ENCODE measurements around the gene TP53.

The TP53 gene

DNA sequence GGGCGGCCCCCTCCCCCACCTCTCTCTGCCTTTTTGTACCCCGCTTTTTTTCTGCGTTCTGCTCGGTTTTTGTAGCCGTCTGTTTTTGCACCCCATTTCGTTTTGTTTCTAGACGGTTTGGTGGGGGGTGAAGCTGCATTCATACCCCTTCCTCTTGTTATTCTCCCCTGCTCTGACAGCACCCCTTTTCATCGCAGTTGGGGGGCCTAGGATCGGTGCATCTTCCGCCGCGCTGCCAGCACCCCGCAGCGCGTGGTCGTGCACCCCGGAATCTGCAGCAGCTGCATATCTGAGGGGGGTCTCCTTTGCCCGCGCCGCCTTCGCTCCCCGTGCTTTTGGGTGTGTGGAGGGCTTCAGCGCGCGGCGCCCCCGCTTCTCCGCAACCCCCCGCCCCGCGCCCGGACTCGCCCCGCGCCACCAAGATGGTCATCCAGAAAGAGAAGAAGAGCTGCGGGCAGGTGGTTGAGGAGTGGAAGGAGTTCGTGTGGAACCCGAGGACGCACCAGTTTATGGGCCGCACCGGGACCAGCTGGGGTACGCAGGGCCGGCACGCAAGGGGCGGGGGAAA, 36.1 kb downstream of the TP53 start:
- Histone ChIP-seq H3K4me3 (ENCODE audit: low read depth, low read length) (peak overlapping the region; percentile 38), H3K36me3 (ENCODE audit: control insufficient read depth in 2 of 2, insufficient read depth in 1 of 2, low read length in 2 of 2) (no peaks in the 10 kb centered on the region), H3K4me1 (ENCODE audit: control insufficient read depth, insufficient read depth, low read length) (peaks cover 5% of the 10 kb centered on the region), H3K27ac (ENCODE audit: extremely low read depth, low read depth, low read length) (peak overlapping the region; percentile 39; the same call in 1 of the 2 replicates), H3K9me3 (ENCODE audit: control insufficient read depth, insufficient read depth, low read depth, low read length) (no peaks in the 10 kb centered on the region)
- CTCF ChIA-PET, result interaction anchor here (0.5 to 7.2 kb wide), 9 partner anchors 14 to 92 kb away, joined by 3 to 57 read pairs (median 4); partner anchors contain the start of genes TP53 and WRAP53
- POLR2A ChIA-PET, result interaction anchor here (0.6 to 5.3 kb wide), 20 partner anchors 9 to 468 kb away, joined by 3 to 113 read pairs (median 5); partner anchors contain the start of genes CYB5D1, EFNB3, FXR2 and MPDU1
- TF ChIP-seq ZNF701 (tag by site-specific recombination; IDR thresholded peaks at IDR 0.05) (no peak), ZFHX2 (tag by site-specific recombination; conservative IDR thresholded peaks at IDR 0.05) (no peak), KLF7 (tag by site-specific recombination; IDR thresholded peaks at IDR 0.05; ENCODE audit: borderline replicate concordance) (no peak), ZNF37A (tag by site-specific recombination; IDR thresholded peaks at IDR 0.05) (no peak), PRDM2 (tag by site-specific recombination; IDR thresholded peaks at IDR 0.05; ENCODE audit: borderline replicate concordance) (no peak), ZNF768 (tag by site-specific recombination; IDR thresholded peaks at IDR 0.05) (no peak), ZNF223 (tag by site-specific recombination; IDR thresholded peaks at IDR 0.05) (no peak), ZNF843 (tag by site-specific recombination; IDR thresholded peaks at IDR 0.05) (no peak), ZNF529 (tag by site-specific recombination; IDR thresholded peaks at IDR 0.05; ENCODE audit: insufficient replicate concordance) (no peak), ZNF140 (tag by site-specific recombination; IDR thresholded peaks at IDR 0.05) (no peak), ZNF2 (tag by site-specific recombination; IDR thresholded peaks at IDR 0.05) (0 out of 2 replicates have a peak, but pooled peaks have one; percentile 21), ZBTB7A (tag by site-specific recombination; IDR thresholded peaks at IDR 0.05; ENCODE audit: low read depth) (peak; percentile 88), GLI4 (tag by site-specific recombination; IDR thresholded peaks at IDR 0.05) (0 out of 2 replicates have a peak, but pooled peaks have one; percentile 11), ZNF76 (tag by site-specific recombination; IDR thresholded peaks at IDR 0.05; ENCODE audit: borderline replicate concordance, low read depth) (no peak), ZBTB10 (tag by site-specific recombination; IDR thresholded peaks at IDR 0.05) (peak; percentile 99), ZNF433 (tag by site-specific recombination; IDR thresholded peaks at IDR 0.05; ENCODE audit: low read depth) (no peak), ZNF214 (tag by site-specific recombination; IDR thresholded peaks at IDR 0.05; ENCODE audit: borderline replicate concordance) (no peak)
- TF ChIP-seq, protein P1, sequence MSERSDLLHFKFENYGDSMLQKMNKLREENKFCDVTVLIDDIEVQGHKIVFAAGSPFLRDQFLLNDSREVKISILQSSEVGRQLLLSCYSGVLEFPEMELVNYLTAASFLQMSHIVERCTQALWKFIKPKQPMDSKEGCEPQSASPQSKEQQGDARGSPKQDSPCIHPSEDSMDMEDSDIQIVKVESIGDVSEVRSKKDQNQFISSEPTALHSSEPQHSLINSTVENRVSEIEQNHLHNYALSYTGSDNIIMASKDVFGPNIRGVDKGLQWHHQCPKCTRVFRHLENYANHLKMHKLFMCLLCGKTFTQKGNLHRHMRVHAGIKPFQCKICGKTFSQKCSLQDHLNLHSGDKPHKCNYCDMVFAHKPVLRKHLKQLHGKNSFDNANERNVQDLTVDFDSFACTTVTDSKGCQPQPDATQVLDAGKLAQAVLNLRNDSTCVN (tag by site-specific recombination; optimal IDR thresholded peaks at IDR 0.05), result peak; percentile 65
- TF ChIP-seq, protein P2, sequence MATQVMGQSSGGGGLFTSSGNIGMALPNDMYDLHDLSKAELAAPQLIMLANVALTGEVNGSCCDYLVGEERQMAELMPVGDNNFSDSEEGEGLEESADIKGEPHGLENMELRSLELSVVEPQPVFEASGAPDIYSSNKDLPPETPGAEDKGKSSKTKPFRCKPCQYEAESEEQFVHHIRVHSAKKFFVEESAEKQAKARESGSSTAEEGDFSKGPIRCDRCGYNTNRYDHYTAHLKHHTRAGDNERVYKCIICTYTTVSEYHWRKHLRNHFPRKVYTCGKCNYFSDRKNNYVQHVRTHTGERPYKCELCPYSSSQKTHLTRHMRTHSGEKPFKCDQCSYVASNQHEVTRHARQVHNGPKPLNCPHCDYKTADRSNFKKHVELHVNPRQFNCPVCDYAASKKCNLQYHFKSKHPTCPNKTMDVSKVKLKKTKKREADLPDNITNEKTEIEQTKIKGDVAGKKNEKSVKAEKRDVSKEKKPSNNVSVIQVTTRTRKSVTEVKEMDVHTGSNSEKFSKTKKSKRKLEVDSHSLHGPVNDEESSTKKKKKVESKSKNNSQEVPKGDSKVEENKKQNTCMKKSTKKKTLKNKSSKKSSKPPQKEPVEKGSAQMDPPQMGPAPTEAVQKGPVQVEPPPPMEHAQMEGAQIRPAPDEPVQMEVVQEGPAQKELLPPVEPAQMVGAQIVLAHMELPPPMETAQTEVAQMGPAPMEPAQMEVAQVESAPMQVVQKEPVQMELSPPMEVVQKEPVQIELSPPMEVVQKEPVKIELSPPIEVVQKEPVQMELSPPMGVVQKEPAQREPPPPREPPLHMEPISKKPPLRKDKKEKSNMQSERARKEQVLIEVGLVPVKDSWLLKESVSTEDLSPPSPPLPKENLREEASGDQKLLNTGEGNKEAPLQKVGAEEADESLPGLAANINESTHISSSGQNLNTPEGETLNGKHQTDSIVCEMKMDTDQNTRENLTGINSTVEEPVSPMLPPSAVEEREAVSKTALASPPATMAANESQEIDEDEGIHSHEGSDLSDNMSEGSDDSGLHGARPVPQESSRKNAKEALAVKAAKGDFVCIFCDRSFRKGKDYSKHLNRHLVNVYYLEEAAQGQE (tag by site-specific recombination; IDR thresholded peaks at IDR 0.05), result no peak
- TF ChIP-seq, protein P3, sequence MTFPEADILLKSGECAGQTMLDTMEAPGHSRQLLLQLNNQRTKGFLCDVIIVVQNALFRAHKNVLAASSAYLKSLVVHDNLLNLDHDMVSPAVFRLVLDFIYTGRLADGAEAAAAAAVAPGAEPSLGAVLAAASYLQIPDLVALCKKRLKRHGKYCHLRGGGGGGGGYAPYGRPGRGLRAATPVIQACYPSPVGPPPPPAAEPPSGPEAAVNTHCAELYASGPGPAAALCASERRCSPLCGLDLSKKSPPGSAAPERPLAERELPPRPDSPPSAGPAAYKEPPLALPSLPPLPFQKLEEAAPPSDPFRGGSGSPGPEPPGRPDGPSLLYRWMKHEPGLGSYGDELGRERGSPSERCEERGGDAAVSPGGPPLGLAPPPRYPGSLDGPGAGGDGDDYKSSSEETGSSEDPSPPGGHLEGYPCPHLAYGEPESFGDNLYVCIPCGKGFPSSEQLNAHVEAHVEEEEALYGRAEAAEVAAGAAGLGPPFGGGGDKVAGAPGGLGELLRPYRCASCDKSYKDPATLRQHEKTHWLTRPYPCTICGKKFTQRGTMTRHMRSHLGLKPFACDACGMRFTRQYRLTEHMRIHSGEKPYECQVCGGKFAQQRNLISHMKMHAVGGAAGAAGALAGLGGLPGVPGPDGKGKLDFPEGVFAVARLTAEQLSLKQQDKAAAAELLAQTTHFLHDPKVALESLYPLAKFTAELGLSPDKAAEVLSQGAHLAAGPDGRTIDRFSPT (tag by site-specific recombination; IDR thresholded peaks at IDR 0.05), result no peak
